B cell (primary cell): ENCODE data around the gene KCNJ10. TPM values are rescaled to one million over a fixed set of nuclear protein-coding genes. Genes with fewer than 3 reads are reported as not detected.

Source experiments
- ATAC-seq: fragments of 200-7000 bp; cut with Tn5 transposase; one replicate; pipeline ENCODE4 v1.10.0; 2021; ENCODE audit warnings: low read depth, mild to moderate bottlenecking, moderate number of reproducible peaks, moderate library complexity
- CTCF ChIA-PET: fragments of 350-600 bp; sonication (Branson Sonifier 250); formaldehyde crosslinking; loops from one replicate; lab custom pipeline; 2021; ENCODE audit warnings: antibody characterized with exemption, inconsistent platforms; lab: Charles Lee
- POLR2A ChIA-PET: fragments of 350-600 bp; sonication (Branson Sonifier 250); formaldehyde crosslinking; loops from one replicate; lab custom pipeline; 2021; ENCODE audit warnings: antibody characterized with exemption; lab: Charles Lee
- DNase-seq: peaks from one replicate; pipeline ENCODE4 v3.0.0; 2013
- H2AFZ ChIP-seq: 2 replicates; pipeline ENCODE4 v1.6.1; 2012; ENCODE audit warnings: mild to moderate bottlenecking, low read depth, low read length; ENCODE audit not compliant: insufficient read depth, poor library complexity, severe bottlenecking
- H3K27ac ChIP-seq, 2 donors: 1 replicate in 1 of 2; 2 replicates in 1 of 2; pipeline ENCODE4 v1.5.1; 2012 to 2013; ENCODE audit warnings: low read length in 2 of 2, mild to moderate bottlenecking in 2 of 2, moderate library complexity in 1 of 2
- H3K27me3 ChIP-seq, 4 experiments: fragments of 200-600 bp in 1 of 4; sonication (generic) in 1 of 4; replicated peaks in 1 of 4; 1 replicate in 2 of 4; 2 replicates in 2 of 4; pipeline versions ENCODE4 v1.6.1 to v1.7.0; 2013 to 2016; ENCODE audit warnings: low read length in 3 of 4, mild to moderate bottlenecking in 2 of 4, mixed read lengths in 1 of 4, moderate library complexity in 1 of 4; ENCODE audit not compliant: insufficient read depth in 4 of 4, control insufficient read depth in 3 of 4; ENCODE audit errors: control extremely low read depth in 1 of 4
- H3K36me3 ChIP-seq, 2 experiments: replicated peaks in 1 of 2; 1 replicate in 1 of 2; 2 replicates in 1 of 2; pipeline versions ENCODE4 v1.6.1 to v1.7.1; 2013; ENCODE audit warnings: low read length in 1 of 2; ENCODE audit not compliant: insufficient read depth in 2 of 2, control insufficient read depth in 1 of 2; ENCODE audit errors: control extremely low read depth in 1 of 2, extremely low read depth in 1 of 2
- H3K4me1 ChIP-seq, 2 donors: fragments of 200-600 bp in 1 of 2; sonication (generic) in 1 of 2; 1 replicate in 1 of 2; 2 replicates in 1 of 2; pipeline versions ENCODE4 v1.5.1 to v1.6.1; 2013 to 2017; ENCODE audit warnings: low read length in 2 of 2; ENCODE audit not compliant: control insufficient read depth in 2 of 2, insufficient read depth in 2 of 2
- H3K4me2 ChIP-seq: replicated peaks from 2 replicates; pipeline ENCODE3; 2012; ENCODE audit warnings: mild to moderate bottlenecking, low read depth, low read length; ENCODE audit not compliant: poor library complexity, severe bottlenecking
- H3K4me3 ChIP-seq, 5 experiments: fragments of 200-600 bp in 1 of 5; sonication (generic) in 1 of 5; 1 replicate in 3 of 5; 2 replicates in 2 of 5; pipeline versions ENCODE4 v1.5.1 to v1.7.0; 2011 to 2016; ENCODE audit warnings: low read length in 4 of 5, mild to moderate bottlenecking in 4 of 5, low read depth in 2 of 5, control low read depth in 1 of 5, moderate library complexity in 1 of 5; ENCODE audit not compliant: insufficient read depth in 1 of 5; ENCODE audit errors: control extremely low read depth in 1 of 5, extremely low read depth in 1 of 5
- H3K79me2 ChIP-seq: fragments of 200-600 bp; sonication (generic); one replicate; pipeline ENCODE4 v1.6.0; 2016; ENCODE audit warnings: low read length; ENCODE audit not compliant: control insufficient read depth, insufficient read depth
- H3K9ac ChIP-seq: fragments of 200-600 bp; sonication (generic); 2 replicates; pipeline ENCODE4 v1.6.1; 2017; ENCODE audit warnings: mild to moderate bottlenecking, low read length, moderate library complexity
- H3K9me3 ChIP-seq, 3 donors: one replicate each; pipeline versions ENCODE4 v1.6.1 to v1.7.1; 2013; ENCODE audit warnings: low read length in 2 of 3; ENCODE audit not compliant: control insufficient read depth in 2 of 3, insufficient read depth in 1 of 3; ENCODE audit errors: control extremely low read depth in 1 of 3
- H4K20me1 ChIP-seq: 2 replicates; pipeline ENCODE4 v1.6.0; 2012; ENCODE audit warnings: mild to moderate bottlenecking, low read length; ENCODE audit not compliant: insufficient read depth, control insufficient read depth, poor library complexity, severe bottlenecking
- H3K27ac Mint-ChIP-seq: one replicate; pipeline ENCODE4 v1.8.0; 2021; ENCODE audit warnings: mixed read lengths
- H3K27me3 Mint-ChIP-seq: one replicate; pipeline ENCODE4 v1.8.0; 2021; ENCODE audit warnings: mixed read lengths
- H3K4me1 Mint-ChIP-seq: one replicate; pipeline ENCODE4 v1.8.0; 2021; ENCODE audit warnings: mixed read lengths
- H3K4me3 Mint-ChIP-seq: one replicate; pipeline ENCODE4 v1.8.0; 2021; ENCODE audit warnings: mixed read lengths
- H3K9me3 Mint-ChIP-seq: one replicate; pipeline ENCODE4 v1.8.0; 2022; ENCODE audit warnings: mixed read lengths; ENCODE audit not compliant: insufficient read depth
- CTCF ChIP-seq: fragments of 200-600 bp; IDR thresholded peaks from one replicate; pipeline ENCODE4 v1.8.0; 2022; ENCODE audit warnings: antibody characterized with exemption, mild to moderate bottlenecking
- EZH2 ChIP-seq: IDR thresholded peaks from 2 replicates; pipeline ENCODE4 v1.6.1; 2012; ENCODE audit warnings: borderline replicate concordance, low read depth, mild to moderate bottlenecking, moderate library complexity, low read length; ENCODE audit not compliant: insufficient read depth, poor library complexity, severe bottlenecking
- WGBS: methylation state at CpG from one replicate; pipeline ENCODE4 v1.1.5; 2013; ENCODE audit warnings: missing lambda C conversion rate; ENCODE audit not compliant: insufficient coverage; 5-methylcytosine and 5-hydroxymethylcytosine counted together
- intact Hi-C: fragments of 100-400 bp; cut with micrococcal nuclease; formaldehyde crosslinking; loops from one replicate; pipeline ENCODE4 v1.10.0; 2022
- polyA plus RNA-seq: library from polyadenylated mRNA; depleted of rRNA; stranded (reverse); fragments of >200 nt; gene quantifications from 2 replicates; pipeline ENCODE4 v1.2.3, GENCODE V29; 2012
- total RNA-seq, 2 donors: library from RNA; stranded (reverse); fragments of 120-200 nt in 1 of 2; gene quantifications; 1 replicate in 1 of 2; 2 replicates in 1 of 2; pipeline versions ENCODE4 v1.2.3 to v1.2.4, GENCODE V29; 2013 to 2022

The KCNJ10 gene
- total and polyA plus RNA-seq, 2 donors (not counting 1 experiment from before 2014, with no cell fraction given) = not detected

- Histone ChIP-seq H3K36me3 (no peaks in the 10 kb centered on the region), H3K27me3 (peaks cover 0 to 15% (median 11%) of the 10 kb centered on the region in 4 experiments), H3K4me2 (peak overlapping the region; percentile 75), H3K79me2 (no peaks in the 10 kb centered on the region), H3K4me3 (peak overlapping the region in 4 of 5 experiments; percentile 26 to 57 (median 53)), H4K20me1 (no peaks in the 10 kb centered on the region), H3K9me3 (no peaks in the 10 kb centered on the region), H3K27ac (no peak overlapping the region), H2AFZ (peak overlapping the region; percentile 72), H3K9ac (peak overlapping the region; percentile 51), H3K4me1 (peaks cover 11 to 12% of the 10 kb centered on the region in 2 donors)
- peak overlapping the region; percentile 17 for H3K27ac Mint-ChIP-seq
- TF ChIP-seq CTCF (no peak), EZH2 (no peak)
- H3K9me3 Mint-ChIP-seq = no peaks in the 10 kb centered on the region
- peaks cover 28% of the 10 kb centered on the region for H3K27me3 Mint-ChIP-seq
- 83% methylated on average over 8 of the region's 9 CpGs for WGBS
- H3K4me1 Mint-ChIP-seq = peaks cover 12% of the 10 kb centered on the region
- DNase-seq (peak; percentile 61), ATAC-seq (peak; percentile 48)
- CTCF ChIA-PET = interaction anchor here (0.7 to 5.5 kb wide), 19 partner anchors 8 to 332 kb away, joined by 3 to 112 read pairs (median 6); partner anchors contain the start of genes IGSF8, KCNJ10, KCNJ9 and PIGM
- POLR2A ChIA-PET = no interaction called here
- intact Hi-C loops = loop anchor here (2.0 kb wide), 2 partner anchors 17 to 23 kb away; partner anchors contain the start of genes KCNJ10 and PIGM
- H3K4me3 Mint-ChIP-seq = peak overlapping the region; percentile 91
These were observed 22.6 kb downstream of the KCNJ10 start for GRCh38 chr1:160047111-160047991.
